Measurements from ENCODE around the gene PTAFR.

PTAFR gene

DNA sequence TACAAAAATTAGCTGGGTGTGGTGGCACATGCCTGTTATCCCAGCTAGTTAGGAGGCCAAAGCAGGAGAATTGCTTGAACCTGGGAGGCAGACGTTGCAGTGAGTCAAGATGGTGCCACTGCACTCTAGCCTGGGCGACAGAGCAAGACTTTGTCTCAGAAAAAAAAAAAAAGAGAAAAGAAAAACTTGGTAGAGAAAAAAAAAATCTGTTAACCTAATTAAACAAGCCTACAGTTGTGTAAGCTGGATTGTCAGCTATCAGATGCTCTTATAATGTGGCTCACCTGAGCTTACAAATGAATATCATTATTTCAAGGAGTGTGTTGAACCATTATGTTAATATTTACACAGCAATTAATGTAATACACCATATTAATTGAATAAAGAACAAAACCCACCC is 61.6 kb downstream of the PTAFR start:
- no peak for DNase-seq

DNA sequence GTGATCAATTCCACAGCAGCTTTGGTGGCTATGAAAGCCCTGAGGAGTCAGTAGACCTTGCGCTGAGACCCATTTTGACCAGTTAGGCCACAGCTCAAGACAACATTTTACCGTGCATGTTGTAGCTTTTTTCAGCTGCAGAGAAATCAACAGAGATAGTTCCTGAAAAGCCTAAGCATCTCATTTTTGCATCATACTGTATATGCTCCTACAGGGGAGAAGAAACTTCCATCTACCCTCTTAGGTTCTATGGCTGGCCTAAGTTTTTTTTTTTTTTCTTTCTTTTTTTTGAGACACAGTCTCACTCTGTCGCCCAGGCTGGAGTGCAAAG is 63.3 kb downstream of the PTAFR start:
- DNase-seq = no peak

DNA sequence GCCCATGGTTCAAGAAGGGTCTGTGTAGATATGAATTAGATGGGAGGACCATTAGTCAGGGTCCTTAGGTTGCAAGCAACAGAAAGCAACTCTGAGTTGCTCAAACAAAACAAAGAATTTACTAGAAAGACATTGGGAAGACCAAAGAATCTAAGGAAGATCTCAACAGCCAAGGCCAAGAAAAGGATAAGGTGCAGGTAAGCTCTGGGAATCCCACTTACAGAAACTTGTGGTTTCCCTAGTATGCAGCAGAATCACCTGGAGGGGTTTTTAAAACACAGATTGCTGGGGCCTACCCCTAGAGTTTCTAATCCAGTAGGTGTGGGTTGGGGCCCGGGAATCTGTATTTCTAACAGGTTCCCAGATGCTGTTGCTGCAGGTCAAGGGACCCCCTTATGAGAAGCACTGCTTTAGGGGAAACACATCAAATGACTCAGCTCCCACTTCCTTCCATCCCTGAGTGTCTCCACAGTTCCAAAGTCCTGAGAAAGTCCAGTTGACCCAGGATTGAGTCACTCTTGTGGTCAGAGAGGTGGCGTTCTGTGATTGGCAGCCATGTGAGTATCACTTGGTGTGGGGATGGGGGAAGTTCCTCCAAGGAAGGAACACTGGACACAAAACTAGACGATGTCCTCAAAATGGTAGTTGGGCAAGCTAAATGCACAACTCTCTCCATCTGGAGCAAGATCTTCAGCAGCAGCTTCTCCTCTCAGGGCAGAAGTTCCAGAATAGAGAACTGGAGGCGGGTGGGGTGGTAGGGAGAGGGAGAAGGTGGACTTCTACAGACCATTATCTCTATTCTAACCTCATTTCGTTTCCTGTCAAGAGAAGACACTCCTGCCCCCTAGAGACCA is 63.9 kb downstream of the PTAFR start:
- DNase-seq = no peak

DNA sequence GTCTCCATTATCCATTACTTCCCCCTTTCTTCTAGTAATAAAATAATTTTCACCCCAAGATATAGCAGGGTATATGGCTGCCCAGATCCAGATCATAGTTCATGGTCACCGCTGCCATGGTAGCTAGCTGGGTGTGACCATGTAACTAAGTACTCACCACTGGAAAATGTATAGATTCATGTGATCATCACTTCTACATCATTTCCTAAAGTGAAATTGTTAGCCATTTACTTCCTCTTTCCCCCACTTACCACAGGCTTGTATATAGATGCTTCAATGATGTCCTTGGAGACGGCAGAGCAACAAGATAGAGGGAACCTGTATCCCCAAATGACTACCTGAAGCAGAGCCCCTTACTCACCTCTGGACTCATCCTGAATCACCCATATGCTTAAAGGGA is 65.3 kb downstream of the PTAFR start:
- no peak for DNase-seq

DNA sequence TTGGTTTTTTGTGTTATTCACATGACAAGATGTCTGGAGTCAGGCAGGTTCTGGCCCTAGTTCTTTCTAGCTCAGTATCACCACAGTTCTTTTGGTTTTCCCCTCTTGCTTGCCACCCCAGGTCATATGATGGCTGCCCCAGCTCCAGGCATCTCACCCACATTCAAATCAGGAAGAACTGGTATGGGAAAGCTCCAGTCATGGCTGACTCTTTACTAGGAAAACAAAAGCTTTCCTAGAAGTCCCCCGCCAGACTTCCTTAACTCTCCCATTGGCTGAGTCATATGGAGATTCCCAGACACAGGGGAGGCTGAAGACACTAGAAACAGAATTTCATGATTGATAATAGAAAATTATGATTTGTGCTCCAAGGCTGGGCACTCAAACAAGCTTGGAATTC is 65.9 kb downstream of the PTAFR start:
- no peak for DNase-seq

DNA sequence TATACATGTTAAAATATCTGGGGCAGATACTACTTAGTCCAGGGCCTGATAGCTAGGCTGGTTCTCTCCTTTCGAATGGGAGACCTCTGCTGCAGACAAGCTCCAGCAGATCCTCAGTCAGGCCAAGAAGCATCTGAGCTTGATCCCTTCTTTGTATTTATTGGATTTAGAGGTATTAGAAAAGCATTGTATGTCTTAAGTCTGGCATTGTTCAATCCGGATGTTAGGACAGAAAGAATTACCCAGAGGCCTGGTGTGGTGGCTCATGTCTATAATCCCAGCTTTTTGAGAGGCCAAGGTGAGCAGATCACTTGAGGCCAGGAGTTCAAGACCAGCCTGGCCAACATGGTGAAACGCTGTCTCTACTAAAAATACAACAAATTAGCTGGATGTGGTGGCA is 66.9 kb downstream of the PTAFR start:
- DNase-seq = no peak

DNA sequence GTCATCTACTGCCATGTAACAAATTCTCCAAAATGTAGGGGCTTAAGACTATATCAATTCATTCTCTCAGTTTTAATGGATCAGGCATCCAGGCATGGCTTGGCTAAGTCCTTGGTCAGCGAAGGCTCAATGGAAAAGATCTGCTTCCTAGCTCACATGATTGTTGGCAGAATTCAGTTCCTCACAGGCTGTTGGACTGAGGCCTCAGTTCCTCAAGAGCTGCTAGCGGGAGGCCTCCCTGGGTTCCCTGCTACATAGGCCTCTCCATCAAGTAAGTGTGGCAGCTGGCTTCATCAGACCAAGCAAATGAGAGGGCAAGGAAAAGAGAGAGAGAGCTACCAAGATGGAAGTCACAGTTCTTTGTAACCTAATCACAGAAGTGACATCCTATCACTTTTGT is 68.5 kb downstream of the PTAFR start:
- DNase-seq = no peak

DNA sequence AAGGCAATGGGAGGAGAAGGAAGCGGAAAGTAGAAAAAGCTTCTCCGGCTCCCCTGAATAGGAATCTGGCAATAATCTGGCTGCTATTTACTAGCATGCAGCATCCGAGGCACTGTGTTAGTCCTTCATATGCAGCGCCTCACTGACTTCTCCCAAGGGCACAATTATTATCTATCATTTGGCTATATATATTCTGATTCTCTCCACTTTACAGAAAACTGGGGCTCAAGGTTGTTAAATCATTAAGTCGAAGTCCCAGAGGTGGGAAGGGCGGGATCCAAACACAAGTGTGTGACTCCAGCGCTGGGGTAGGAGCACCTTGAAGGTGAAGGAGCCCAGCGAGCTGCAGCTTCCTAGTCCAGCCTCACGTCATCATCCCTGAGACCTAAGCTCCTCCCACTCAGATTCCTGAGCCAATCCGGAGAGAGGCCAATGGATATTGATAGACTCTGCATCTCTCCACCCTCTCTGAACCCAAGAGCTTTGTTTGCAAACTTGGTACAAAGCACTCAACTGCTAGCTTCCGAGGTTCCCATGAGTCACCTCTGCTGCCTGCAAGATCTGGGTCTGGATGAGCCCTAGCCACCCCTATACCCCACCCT is 71.5 kb downstream of the PTAFR start:
- DNase-seq = no peak

DNA sequence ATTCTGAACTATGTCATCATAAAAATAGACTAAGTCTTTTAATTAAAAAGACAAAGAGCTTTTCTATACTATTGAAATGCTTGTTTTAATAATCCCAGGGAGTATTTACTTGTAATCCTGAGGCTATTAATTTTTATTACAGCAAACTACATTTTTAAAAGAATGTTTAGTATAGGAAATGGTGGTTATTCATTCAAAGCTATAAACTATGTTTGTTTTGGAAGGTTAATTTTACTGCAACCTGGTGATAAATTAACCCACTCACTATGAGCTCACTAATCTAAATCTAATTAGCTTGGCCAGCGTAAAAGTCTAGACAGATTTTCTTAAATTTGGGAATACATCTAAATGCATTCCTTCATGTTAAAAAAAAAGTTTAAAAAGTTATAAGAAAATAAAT is 74.3 kb downstream of the PTAFR start:
- DNase-seq = no peak

DNA sequence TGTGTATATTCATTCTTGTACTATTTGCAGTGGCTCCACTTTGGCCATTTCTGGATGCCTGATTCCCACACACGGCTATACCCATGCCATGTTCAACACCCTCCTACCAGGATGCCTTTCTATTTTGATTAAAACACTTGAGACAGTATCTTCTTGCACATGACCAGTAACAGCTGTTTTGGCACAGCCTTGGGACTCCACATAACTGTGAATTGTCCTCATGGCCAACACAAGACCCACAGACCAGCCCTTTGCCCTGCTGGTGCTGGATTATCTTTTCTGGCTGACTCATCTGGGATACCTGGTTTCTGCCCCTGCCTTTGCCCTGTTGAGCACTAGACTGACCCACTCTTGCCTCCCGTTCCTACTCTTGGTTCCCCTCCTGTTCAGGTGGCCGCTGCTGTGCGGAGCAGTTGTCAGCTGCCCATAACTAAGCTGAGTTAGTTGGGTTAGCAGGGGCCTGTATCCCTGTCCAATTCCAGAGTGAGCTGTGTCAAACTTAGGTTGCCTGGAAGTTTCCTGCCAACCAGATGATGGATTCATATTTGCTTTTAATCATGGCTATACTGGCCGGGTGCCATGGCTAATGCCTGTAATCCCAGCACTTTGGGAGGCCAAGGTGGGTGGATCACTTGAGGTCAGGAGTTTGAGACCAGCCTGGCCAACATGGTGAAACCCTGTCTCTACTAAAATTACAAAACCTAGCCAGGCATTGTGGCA is 77.3 kb downstream of the PTAFR start:
- DNase-seq = no peak

Data from SW 1271 (cell line).